Lower leg skin (tissue), 4 donors: ENCODE measurements around the gene AP4M1. TPM values are rescaled to one million over a fixed set of nuclear protein-coding genes. Genes with fewer than 3 reads are reported as not detected.
"Not testable (repeated sequence)": the region's sequence is repeated elsewhere in the genome, so short reads cannot be mapped to it uniquely, and the experiment has no call there.

Experiments
- DNase-seq, 2 donors: peaks; one replicate each; pipeline ENCODE4 v3.0.0-alpha.2; 2019; ENCODE audit warnings: low spot score in 2 of 2
- H3K4me3 ChIP-seq: fragments of 200-600 bp; sonication (generic); 2 replicates; pipeline ENCODE4 v1.5.1; 2017; ENCODE audit warnings: mild to moderate bottlenecking, low read depth; ENCODE audit not compliant: poor library complexity, severe bottlenecking
- CTCF ChIP-seq, 3 donors: fragments of 450-650 bp; IDR thresholded peaks; one replicate each; pipeline ENCODE4 v1.5.1; 2016; ENCODE audit warnings: antibody characterized with exemption in 3 of 3, mild to moderate bottlenecking in 3 of 3, moderate library complexity in 2 of 3
- POLR2A ChIP-seq, 2 donors: fragments of 450-650 bp; IDR thresholded peaks; one replicate each; pipeline ENCODE4 v1.6.1; 2016 to 2017; ENCODE audit warnings: antibody characterized with exemption in 2 of 2, mild to moderate bottlenecking in 1 of 2, moderate library complexity in 1 of 2
- WGBS, 2 donors: methylation state at CpG; one replicate each; pipeline ENCODE4 v1.1.5; 2018; 5-methylcytosine and 5-hydroxymethylcytosine counted together
- intact Hi-C: fragments of 100-400 bp; cut with DNase I; formaldehyde crosslinking; loops from one replicate; pipeline ENCODE4 v1.15.0; 2023; ENCODE audit warnings: low total_unique reads
- total RNA-seq, 4 donors: library from RNA; depleted of rRNA; stranded (reverse); fragments of >200 nt; gene quantifications; one replicate each; pipeline ENCODE4 v1.1.0, GENCODE V29; 2016

AP4M1 gene
- total RNA-seq, 4 donors from 2014 or later: 18.6 to 24.6 (median 21.0) TPM

- 0 to 1% methylated on average over 37 to 69 of the region's 85 CpGs for WGBS, 2 donors
- intact Hi-C loops: no loop called here
These were observed 25.8 kb downstream of the AP4M1 start, which contains the start of gene MBLAC1 for GRCh38 chr7:100126931-100127865. Gene MBLAC1 (plus strand): TSS chr7:100126967. CDS start chr7:100127396, 429 bp downstream.

GRCh38 chr7:100127866-100128636, 26.6 kb downstream of the AP4M1 start:
- peak overlapping the region; percentile 66 for H3K4me3 ChIP-seq
- intact Hi-C loops: no loop called here
- DNase-seq: no peak
- WGBS, 2 donors: 3 to 4% methylated on average over 28 to 36 of the region's 37 CpGs
- TF ChIP-seq POLR2A (IDR thresholded peaks at IDR 0.05) (no peak), CTCF (IDR thresholded peaks at IDR 0.05) (no peak)

More at GRCh38 chr7:100126931-100127865, 25.8 kb downstream of the AP4M1 start, which contains the start of gene MBLAC1:
- peak within 1 kb of the TSS; percentile 66 for H3K4me3 ChIP-seq
- peak; percentile 90 to 97 for DNase-seq
- TF ChIP-seq CTCF (IDR thresholded peaks at IDR 0.05) (no peak), POLR2A (IDR thresholded peaks at IDR 0.05) (no peak)

GRCh38 chr7:100128637-100128963, 27.2 kb downstream of the AP4M1 start:
- no peak for DNase-seq
- WGBS, 2 donors: 54 to 64% methylated on average over 1 of the region's 1 CpG
- no peak for TF ChIP-seq POLR2A (IDR thresholded peaks at IDR 0.05)
- no peak for TF ChIP-seq CTCF (IDR thresholded peaks at IDR 0.05)
- intact Hi-C loops: no loop called here
- no peak overlapping the region for H3K4me3 ChIP-seq

- not testable (repeated sequence) for DNase-seq, H3K4me3 ChIP-seq
- 87 to 95% methylated on average over 1 of the region's 1 CpG for WGBS, 2 donors
- intact Hi-C loops: loop anchor here (10.0 kb wide), 1 partner anchor 75 kb away; no protein-coding TSS in a partner anchor
These were observed 28.8 kb downstream of the AP4M1 start for GRCh38 chr7:100130220-100130607.

GRCh38 chr7:100130608-100131453, 29.4 kb downstream of the AP4M1 start:
- intact Hi-C loops: loop anchor here (10.0 kb wide), 1 partner anchor 74 kb away; no protein-coding TSS in a partner anchor
- TF ChIP-seq CTCF (IDR thresholded peaks at IDR 0.05): peak in 2 of 3 donors; percentile 62 to 94
- TF ChIP-seq POLR2A (IDR thresholded peaks at IDR 0.05): no peak
- 10 to 12% methylated on average over 24 of the region's 24 CpGs for WGBS, 2 donors
- DNase-seq: peak; percentile 67 to 94
- no peak overlapping the region for H3K4me3 ChIP-seq
